ENCODE measurements around the gene TSPAN32.

The TSPAN32 gene, protein sequence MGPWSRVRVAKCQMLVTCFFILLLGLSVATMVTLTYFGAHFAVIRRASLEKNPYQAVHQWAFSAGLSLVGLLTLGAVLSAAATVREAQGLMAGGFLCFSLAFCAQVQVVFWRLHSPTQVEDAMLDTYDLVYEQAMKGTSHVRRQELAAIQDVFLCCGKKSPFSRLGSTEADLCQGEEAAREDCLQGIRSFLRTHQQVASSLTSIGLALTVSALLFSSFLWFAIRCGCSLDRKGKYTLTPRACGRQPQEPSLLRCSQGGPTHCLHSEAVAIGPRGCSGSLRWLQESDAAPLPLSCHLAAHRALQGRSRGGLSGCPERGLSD

DNA sequence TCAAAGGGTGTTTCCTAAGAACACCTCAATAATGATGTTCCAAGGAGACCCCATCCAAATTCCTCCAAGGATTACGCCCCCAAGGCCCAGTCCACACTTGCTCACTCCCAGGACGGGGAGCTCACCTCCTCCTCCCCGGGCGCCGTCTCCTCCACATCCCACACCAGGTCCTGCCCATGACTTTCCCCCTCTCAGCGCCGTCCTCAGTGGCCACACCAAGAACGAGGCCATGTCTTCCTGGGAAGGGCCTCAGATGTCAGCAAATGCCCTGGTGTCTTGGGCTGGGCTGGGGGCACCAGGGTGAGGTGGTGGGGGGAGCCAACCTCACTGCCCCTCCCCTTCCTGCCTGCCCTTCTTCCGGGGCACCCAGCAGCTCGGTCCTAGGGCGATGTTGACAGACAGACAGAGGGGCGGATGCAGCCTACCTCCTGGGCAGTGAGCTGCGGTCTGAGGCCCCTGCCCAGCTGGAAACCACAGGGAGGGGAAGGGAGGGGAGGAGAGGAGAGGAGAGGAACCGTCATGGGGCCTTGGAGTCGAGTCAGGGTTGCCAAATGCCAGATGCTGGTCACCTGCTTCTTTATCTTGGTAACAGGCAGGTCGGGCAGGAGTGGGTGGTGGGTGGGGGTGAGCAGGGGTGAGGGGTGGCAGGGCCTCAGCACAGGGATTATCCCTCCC, at the start of gene TSPAN32, which contains the start of gene C11orf21:
TSPAN32 (plus strand) TSS at position 383 of the 675 bp plus-strand sequence; CDS start at position 520, 137 bp downstream.
C11orf21 (minus strand) TSS at position 288 of the 675 bp plus-strand sequence; CDS start at position 178, 110 bp downstream.
- DNase-seq (ENCODE audit: low read depth), result no peak

DNA sequence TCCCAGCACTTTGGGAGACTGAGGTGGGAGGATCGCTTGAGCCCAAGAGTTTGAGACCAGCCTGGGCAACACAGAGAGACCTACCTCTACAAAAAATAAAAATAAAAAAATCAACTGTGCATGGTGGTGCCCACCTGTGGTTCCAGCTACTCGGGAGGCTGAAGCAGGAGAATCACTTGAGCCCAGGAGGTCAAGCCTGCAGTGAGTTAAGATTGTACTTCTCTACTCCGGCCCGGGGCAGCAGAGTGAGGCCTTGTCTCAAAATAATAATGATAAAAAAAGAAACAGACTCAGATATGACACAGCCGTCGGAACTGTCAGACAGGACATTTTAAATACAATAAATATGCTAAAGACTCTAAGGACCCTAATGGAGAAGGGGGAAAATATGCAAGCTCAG, 49.8 kb upstream of the TSPAN32 start:
- no peak for DNase-seq (ENCODE audit: low read depth)

DNA sequence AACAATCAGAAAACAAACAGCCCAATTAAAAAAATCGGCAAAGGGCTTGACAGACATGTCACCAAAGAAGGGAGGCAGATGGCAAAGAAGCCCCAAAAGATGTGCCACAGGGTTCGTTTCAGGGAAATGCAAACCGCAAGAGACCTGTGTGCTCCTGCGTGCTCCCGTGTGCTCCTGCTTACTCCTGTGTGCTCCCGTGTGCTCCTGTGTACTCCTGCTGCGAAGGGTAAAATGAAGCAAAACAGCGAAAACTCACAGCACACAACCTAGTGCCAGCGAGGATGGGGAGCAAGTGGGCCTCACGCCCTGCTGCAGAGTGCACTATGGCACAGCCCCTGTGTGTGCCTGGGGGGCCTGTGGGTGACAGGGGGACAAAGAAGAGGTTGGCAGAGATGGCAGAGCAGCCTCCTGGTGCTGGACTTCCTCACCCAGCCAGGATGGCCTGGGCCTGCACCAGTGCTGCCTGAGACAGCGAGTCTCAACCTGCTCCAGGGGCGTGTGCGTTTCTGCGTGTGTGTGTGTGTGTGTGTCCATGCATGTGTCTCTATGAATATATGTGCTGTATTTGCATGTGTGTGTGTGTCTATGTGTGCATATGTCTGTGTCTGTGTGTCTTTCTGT, 45.4 kb upstream of the TSPAN32 start:
- no peak for DNase-seq (ENCODE audit: low read depth)

DNA sequence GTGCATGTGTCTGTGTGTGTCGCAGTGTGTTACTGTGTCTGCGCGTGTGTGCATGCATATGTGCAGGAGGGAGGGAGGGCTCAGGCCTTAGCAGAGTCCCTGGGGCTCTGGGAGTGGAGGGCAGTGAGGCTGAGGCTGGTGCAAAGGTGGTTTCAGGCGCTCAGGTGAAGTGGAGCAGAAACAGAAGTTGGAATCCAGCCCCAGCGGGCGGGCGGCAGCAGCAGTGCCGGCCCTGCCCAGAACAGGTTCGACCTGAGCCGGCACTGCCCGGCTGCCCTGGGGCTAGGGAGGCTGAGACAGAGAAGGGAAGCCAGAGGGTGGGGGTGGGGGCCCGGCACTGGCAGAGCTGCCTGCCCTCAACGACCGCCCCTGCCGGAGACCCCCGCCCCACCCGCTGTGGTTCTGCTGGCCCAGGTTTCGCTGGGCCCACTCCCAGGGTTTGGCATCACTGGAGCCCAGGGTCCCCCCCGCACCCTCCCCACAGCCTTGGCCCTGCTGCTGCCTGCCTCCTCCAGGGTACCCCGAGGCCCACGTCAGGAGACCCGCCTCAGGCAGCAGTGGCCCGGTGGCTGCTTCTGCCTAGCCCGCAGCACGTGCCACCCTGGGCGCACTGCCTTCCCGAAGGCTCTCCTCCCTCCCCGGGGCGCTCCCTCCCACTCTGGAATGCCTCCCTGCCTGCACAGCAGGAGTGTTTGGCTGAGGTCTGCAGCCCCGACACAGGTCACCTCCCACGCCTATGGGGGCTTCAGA, 44.7 kb upstream of the TSPAN32 start:
- DNase-seq (ENCODE audit: low read depth), result no peak

DNA sequence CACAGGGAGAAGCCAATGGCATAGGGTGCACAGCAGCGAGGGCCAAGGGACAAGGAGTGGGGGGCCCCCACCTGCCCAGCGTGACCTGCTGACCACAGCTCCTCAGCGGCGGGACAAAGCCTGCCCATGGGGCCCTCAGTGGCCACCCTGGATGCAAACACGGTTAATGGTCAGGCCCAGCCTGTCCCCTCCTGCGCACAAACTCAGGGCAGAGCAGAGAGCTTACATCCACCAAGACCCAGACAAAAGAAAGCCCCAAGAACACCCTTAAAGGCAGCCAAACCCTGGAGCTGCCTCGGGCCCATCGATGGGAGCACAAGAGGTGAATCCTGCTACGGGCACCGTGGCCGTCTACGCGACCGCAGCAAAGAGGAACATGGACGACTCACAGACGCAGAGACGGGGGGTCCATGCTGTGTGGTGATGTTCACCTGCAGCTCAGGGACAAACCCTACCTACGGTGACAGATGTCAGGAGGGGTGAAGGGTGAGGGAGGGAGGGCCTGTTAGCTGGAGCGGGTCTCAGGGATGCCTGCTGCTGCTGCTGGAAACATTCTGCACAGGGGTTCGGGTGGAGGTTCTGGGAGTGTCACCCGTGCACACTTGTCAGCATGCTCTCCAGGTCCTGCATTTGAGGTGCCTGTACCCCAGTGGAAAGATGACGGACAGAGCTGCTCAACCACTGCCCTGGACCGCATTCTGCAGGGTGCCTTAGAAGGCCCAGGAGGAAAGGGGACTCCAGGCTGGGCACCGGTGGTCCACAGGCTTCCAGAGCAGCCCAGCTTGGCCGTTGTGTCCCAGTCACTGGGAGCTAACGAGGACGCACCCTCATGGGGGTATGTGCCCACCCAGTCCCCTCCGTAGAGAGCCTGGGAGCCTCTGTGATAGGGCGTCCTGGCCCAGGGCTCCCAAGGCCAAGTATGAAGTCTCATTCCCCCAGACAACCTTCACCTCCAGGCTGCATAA, 43.0 kb upstream of the TSPAN32 start:
- no peak for DNase-seq (ENCODE audit: low read depth)

DNA sequence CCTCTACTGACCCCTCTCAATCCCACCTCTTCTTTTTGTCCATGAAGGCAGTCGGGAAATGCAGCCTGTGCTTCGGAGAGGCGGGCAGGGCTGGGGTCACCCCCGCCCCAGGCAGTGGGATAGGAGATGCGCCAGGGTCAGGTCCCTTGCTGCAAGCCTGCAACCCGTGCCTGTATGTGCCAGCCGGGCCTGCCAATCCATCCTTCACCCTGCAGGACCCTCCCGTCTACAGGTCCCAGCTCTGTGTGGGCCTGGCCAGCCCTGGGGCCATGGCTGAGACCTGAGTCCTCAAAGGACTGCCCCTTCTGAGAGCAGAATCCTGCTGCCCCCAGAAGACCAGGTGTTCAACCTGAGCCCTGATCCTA, 42.4 kb upstream of the TSPAN32 start:
- no peak for DNase-seq (ENCODE audit: low read depth)

DNA sequence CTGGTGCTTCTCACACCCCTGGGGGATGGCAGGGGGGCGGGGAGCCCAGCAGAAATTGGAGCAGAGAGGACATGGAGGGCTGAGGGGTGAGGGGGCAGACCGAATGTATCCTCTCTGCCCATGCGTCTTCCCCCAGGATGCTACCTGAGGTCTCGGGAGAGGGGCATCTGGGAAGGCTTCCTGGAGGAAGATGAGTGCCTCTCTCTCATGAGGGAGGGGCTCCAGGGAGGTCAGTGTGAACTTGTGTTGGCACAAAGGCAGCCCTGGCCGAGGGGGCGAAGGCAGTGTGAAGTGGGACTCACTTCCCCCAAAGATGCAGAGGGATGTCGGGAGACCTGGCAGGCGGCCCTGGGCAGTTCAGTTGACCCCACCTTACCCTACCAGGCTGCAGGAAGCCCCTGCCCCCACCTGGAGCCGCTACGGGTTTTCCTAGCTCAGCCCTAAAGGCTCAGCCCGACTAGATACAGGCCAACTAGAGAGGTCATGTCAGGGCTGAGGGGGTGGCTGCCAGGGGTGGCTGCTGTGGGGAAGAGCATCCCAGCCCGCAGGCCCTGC, 41.8 kb upstream of the TSPAN32 start:
- DNase-seq (ENCODE audit: low read depth), result no peak

DNA sequence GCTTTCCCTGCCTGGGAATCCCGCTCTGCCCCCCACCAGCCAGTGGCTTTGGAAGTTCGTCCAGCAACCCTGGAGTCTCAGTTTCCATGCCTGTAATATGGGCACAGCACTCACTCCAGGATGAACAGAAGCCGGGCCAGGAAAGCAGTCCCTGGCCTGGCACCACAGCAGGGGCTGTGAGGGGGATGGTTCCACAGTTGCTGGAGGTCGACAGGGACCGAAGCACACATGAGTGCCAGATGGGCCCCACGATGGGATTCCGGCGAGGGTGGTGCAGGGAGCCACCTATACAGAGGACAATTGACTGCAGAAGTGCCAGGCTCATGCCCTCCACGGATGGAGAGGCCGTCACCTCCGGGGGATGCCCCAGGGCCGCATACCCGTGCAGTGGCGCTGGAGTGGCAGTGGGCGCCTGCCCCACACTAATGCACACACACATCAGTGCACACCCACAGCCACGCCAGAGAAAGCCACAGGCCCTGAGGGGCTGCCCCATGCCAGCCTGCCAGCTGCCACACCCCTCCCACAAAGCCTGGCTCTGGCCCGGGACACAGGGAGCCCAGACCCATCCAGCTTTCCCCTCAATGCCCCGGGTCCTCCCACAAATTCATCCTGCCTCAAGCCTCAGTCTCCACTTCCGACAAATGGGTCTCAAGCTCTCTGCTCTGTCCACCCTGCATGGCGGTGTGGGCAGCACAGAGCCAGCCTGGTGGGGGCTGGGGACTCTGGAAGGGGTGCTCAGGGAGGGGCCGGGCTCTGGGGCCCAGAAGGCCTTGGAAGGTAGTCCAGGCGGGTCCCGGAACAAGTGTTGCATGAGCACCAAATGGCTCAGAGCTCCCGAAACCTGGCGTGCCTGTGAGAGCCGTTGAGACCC, 41.1 kb upstream of the TSPAN32 start:
- no peak for DNase-seq (ENCODE audit: low read depth)

DNA sequence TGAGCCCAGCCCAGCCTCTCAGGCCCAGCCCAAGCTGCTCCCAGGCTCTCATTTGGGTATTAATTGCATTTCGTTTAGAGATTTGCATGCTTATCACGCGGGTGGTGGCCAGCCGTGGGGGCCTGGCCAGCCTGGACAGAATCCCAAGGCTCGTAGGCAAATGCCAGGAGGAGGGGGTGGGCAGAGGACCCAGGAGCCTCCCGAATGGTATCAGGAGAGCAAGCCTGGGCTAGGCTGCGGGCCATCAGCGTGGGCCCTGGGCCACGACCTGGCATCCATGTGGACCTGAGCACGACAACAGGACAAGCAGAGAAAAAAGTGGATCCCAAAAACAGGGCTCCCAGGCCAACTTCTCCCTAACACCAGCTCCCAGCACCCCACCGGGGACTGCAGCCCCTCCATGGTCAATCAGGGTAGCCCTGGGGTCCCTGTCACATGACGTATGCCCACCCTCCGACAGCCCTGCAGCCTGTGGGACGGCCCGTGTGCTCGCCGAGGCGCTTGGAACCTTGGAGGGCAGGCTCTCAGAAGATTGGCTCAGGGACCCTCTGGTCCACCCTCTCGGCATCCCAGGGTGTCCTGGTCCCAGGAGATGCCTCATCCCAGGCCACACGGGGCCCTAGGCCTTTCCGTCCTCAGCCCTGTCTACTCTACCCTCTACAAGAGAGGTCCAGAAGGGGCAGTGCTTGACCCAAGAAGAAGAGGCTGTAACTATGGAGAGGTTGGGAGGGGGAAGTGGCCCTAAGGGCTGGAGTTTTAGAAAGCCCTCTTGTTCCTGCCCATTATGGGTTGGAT, 40.2 kb upstream of the TSPAN32 start:
- no peak for DNase-seq (ENCODE audit: low read depth)

DNA sequence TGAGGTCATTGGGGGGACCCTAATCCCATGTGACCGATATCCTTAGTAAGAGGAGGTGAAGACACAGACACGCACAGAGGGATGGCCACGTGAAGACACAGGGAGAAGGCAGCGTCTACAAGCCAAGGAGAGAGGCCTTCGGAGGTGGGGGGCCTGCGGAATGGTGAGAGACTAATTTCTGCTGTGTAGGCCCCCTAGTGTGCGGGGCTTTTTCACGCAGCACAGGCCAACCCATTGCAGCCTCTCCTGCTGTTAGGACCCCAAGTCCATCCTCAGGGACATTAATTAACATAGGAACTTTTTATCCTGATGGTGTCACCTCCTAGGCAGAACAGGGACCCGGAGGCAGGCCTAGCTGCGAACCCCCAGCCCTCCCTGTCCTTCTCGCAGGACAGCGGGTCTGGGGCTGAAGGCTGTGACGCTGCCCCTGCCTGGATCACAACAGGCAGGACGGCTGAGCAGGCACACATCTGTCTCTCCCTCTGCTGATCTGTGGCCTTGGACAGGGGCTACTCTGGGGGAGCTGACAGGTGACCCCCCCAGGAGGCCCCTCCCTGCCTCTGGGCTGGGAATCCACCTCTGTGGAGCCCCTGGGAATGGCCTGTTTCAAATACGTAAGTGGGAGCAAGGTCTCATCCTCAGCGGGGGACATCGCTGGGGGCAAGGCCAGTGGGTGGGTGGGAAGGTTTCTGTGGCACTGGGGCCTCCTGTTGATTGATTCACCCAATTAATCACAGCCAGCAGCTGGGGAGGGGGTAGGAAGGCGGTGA, 39.3 kb upstream of the TSPAN32 start:
- no peak for DNase-seq (ENCODE audit: low read depth)

DNA sequence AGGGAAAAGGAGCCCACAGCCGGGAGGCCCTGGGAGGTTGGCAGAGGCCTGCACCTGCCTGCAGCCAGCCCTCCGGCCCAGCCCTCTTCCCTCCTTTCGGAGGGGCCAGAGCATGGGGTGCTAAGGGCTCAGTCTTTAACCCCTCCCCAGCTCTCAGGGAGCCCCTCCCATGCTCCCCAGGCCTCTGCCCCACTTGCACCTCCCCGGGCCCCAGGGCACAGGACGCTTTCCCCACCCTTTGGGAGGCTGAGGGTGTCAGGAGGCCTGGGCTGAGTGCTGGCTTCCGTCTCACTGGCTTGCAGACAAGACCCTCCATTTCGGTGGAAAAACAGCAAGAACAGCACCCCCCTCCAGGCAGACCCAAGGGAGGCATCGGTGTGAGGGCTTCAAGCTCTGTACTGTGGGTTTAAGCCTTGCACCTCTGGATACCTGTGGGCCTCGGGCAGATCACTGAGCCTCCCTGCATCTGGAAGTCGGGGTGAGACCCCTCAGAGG, 38.7 kb upstream of the TSPAN32 start:
- no peak for DNase-seq (ENCODE audit: low read depth)

DNA sequence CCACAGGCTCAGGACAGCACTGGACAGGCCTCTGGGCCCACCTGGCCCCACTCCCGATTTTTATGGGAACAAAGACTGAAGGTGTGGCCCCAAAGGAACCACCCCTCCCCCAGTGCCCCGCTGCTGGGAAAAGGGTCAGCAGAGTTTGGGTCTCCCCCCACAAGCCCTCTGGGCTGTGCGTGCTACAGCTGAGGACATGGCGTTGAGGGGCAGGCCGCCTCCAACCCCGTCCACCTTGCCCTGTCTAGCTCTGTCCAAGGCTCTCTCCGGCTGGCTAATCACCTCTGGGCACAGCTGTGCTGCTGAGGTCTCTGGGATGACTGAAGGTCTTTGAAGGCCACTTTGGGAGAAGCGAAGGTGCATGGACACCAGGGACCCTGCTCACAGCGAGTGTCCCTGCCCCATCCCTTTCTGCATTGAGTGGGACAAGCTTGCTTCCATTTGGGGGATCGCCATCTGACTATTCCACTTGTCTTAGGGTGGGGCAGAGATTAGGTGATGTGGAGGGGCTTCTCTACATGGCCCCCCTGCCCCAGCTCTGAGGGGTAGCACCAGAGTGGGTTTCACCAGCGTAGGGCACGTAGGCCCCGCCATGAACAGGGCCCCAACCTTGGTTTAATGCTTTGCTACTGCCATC, 38.0 kb upstream of the TSPAN32 start:
- DNase-seq (ENCODE audit: low read depth), result no peak

DNA sequence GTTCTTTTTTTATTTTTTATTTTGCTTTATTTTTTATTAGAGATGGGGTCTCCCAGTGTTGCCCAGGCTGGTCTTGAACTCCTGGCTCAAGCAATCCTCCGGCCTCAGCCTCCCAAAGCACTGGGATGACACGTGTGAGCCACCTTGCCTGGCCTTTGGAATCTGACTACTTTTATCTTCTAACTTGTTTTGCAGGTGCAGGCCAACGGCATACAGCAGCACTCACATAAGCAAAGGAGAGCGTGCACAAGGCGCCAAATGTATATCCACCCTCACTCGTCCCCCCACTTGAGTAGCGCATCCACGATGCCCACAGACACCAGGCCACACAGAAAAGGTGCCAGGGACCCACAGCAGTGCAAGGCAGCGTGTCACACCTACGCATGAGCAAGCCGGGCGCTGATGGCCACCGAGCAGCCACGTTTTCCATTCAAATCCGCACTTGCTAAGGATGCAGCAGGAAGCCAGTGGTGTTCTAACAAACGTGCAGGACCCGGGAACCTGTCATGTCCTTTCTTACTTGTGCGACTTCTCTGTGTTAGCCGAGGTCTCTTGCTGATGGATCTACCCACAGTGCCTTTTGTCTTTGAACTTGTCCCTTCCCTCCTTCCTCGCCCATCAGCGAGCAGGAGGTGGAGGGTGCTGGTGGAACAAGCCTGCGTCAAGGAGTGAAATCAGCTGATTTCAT, 37.3 kb upstream of the TSPAN32 start:
- no peak for DNase-seq (ENCODE audit: low read depth)

DNA sequence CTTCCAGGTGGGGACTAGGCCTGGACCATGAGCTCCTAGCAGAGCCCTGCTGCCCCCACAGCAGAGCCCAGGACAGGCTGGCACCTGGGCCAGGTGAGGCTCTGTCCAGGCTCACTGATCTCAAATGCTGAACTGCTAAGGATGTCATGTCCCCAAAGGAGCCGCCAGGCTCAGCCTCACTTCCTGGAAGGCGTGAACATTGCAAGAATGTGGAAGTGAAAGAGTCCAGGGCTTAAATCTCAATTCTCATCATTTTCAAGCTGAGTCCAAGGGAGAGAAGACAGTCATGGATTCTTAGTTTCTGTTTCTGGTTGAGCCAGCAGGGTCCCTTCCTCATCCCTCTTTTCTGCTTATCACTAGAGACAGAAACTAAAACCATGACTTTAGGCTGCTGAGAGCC, 36.4 kb upstream of the TSPAN32 start:
- DNase-seq (ENCODE audit: low read depth), result no peak

DNA sequence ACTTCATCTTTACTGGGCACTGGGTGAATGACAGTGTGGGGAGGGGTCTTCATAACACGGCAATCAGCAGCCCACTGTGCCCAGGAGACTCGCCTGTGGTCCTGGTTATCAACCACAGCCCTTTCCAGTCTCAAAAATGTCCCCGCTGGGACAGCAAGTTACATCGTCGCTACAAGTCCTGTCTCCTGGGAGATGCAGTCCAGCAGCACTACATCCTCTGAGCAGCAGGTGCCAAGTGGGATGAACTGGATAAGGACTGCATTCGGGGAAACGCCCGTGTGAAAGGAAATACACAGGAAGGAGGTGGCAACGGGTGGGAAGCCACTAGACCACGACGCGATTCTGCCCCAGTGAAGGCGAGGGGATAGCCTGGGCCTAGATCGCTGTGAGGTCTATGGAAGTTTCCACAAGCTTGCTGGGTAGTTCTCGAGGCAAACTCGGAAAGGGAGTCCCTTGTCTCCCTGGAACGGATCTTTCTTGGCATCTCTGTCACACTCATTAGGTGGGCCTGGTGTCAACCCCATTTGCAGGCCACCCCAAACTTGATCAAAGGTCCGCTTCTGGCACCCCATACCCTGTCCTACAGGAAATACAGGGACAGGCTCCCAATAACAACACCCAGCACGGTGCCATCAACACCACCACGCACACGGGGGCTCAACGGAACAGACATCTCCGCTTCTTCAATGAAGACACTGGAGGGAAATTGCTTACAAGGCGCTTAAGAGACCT, 35.8 kb upstream of the TSPAN32 start:
- DNase-seq (ENCODE audit: low read depth), result no peak

DNA sequence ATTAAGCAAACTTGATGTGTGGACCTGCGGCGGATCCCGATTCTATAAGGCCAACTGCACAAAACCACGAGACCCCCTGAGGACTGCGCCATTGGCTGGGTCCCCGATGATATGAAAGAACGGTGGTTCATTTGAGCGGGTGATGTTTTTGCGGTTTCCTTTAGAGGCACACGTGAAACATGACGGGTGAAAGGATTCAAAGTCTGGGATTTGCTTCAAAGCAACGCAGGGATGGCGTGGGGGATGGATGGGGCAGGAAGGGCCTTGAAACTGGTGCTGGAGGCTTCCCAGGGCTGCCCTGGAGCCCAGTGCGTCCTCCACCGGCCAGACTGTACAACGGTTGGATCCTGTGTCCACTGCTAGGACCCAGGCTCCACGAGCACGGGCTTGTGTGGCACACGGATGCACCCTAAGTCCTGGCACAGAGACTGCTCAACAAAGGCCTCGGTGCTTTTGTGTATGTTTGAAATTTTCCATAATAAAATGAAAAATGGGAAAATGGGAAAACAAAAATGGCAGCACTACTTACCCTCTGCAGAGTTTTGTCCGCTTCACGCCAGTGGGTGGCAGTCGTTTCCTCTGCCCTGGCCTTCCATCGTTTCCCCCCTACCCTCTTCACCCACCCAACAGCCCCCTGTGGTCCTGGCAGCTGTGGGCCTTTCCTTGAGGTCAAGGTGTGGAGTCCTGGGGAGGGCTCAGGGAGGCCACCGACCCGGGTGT, 35.1 kb upstream of the TSPAN32 start:
- no peak for DNase-seq (ENCODE audit: low read depth)
